NCI-H2107 treated with DMSO at 0.1 percent for 48 hours (cell line): Measurements from ENCODE around the gene VWA5B1.

ENCODE experiments used
- DNase-seq: peaks from one replicate; lab custom pipeline; 2025; ENCODE audit not compliant: unreplicated experiment; lab: John Stamatoyannopoulos, UW

Gene VWA5B1

GRCh38 chr1:20362856-20363255 lies 72.2 kb downstream of the VWA5B1 start:
- DNase-seq = no peak

- DNase-seq = no peak
These were observed 74.9 kb downstream of the VWA5B1 start for GRCh38 chr1:20365421-20366055.

- DNase-seq = no peak
These were observed 75.4 kb downstream of the VWA5B1 start for GRCh38 chr1:20366056-20366462.

- no peak for DNase-seq
These were observed 75.9 kb downstream of the VWA5B1 start for GRCh38 chr1:20366463-20367115.

GRCh38 chr1:20367116-20367585 lies 76.5 kb downstream of the VWA5B1 start:
- DNase-seq = no peak

- no peak for DNase-seq
These were observed 77.0 kb downstream of the VWA5B1 start for GRCh38 chr1:20367626-20368025.

- no peak for DNase-seq
These were observed 78.3 kb downstream of the VWA5B1 start for GRCh38 chr1:20368866-20369470.

GRCh38 chr1:20370698-20371097 lies 80.0 kb downstream of the VWA5B1 start:
- DNase-seq = no peak

- DNase-seq = no peak
These were observed 80.7 kb downstream of the VWA5B1 start for GRCh38 chr1:20371411-20371810.

- no peak for DNase-seq
These were observed 81.2 kb downstream of the VWA5B1 start for GRCh38 chr1:20371883-20372282.

GRCh38 chr1:20372676-20373075 lies 82.0 kb downstream of the VWA5B1 start:
- no peak for DNase-seq

- DNase-seq = no peak
These were observed 82.6 kb downstream of the VWA5B1 start for GRCh38 chr1:20373286-20373685.

- DNase-seq = no peak
These were observed 83.1 kb downstream of the VWA5B1 start for GRCh38 chr1:20373764-20374163.

- no peak for DNase-seq
These were observed 84.9 kb downstream of the VWA5B1 start for GRCh38 chr1:20375563-20375962.

- no peak for DNase-seq
These were observed 85.5 kb downstream of the VWA5B1 start for GRCh38 chr1:20376171-20376570.

- DNase-seq = no peak
These were observed 86.3 kb downstream of the VWA5B1 start for GRCh38 chr1:20376880-20377494.

- no peak for DNase-seq
These were observed 87.0 kb downstream of the VWA5B1 start for GRCh38 chr1:20377516-20378270.

- no peak for DNase-seq
These were observed 88.4 kb downstream of the VWA5B1 start for GRCh38 chr1:20379075-20379474.

- no peak for DNase-seq
These were observed 89.5 kb downstream of the VWA5B1 start for GRCh38 chr1:20380175-20380574.

GRCh38 chr1:20380616-20381035 lies 90.0 kb downstream of the VWA5B1 start:
- no peak for DNase-seq

GRCh38 chr1:20381045-20381641 lies 90.5 kb downstream of the VWA5B1 start:
- DNase-seq = no peak
